Measurements from ENCODE around the gene CIB4. TPM values are rescaled to one million over a fixed set of nuclear protein-coding genes. Genes with fewer than 3 reads are reported as not detected.

The CIB4 gene
- total RNA-seq, 1 donor from 2014 or later = not detected

GRCh38 chr2:26627350-26628105 lies 13.6 kb downstream of the CIB4 start:
- DNase-seq (ENCODE audit: extremely low read depth, low read depth, low spot score) = no peak

DNA sequence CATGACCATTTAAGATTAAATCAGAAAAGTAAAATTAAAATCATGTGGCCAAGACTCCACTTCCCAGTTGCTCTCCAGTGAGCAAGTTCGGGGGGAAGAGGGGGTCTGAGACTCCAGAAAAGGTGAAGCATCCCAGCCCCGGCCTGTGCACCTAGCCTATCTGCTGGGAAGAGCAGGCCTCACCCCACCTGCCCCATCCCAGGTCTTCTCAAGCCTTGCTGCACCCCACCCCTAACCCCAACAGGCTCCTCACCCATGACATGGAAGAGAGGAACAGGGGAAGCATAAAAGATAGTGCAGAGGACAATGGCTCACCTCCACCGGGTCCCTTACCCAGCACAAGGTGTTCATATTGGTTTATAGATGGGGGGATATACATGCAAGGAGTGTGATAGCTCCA lies 14.6 kb downstream of the CIB4 start:
- no peak for DNase-seq (ENCODE audit: extremely low read depth, low read depth, low spot score)

DNA sequence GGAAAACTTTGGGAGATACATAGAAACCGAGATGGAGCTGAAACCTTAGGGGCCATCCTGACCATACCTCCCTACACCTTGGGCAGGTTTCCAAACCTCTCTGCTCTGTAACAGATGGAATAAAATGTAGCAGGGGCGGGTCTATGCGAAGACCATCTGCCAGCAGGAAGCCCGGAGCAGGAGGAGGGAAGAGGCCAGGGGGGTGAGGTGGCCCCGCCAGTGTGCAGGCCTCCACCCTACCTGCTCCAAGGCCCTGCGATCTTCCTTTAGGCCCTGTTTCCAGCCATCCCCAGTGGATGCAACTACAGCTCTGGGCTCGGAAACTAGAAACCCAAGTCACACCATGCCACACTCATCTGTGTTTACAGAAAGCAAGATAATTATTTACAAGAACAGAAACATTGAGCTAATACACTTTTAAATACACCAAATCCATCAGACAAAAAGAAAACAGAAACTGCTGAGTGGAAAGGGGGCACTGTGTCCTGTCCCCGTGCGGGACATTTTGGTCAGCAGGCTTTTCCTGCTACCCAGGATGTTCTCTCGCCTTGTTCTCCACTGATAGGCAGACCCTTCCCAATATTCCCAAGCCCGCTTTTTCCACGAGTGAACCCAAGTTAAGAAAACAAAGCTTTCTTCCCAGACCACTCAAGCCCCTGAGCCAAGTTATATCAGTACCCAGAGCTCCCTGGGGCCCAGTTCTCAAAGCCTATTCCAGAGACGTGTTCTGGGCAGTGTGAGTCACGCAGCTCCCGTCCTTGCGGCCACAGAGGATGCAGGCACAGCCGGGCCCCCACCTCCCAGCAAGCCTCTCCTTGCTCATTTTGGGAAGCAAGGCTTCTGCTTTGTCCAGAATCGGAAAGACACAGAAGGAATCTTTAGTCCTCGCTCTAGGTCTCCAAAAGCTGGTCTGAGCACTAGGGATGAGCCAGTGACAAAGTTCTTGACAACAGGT lies 17.3 kb downstream of the CIB4 start:
- DNase-seq (ENCODE audit: extremely low read depth, low read depth, low spot score) = no peak

DNA sequence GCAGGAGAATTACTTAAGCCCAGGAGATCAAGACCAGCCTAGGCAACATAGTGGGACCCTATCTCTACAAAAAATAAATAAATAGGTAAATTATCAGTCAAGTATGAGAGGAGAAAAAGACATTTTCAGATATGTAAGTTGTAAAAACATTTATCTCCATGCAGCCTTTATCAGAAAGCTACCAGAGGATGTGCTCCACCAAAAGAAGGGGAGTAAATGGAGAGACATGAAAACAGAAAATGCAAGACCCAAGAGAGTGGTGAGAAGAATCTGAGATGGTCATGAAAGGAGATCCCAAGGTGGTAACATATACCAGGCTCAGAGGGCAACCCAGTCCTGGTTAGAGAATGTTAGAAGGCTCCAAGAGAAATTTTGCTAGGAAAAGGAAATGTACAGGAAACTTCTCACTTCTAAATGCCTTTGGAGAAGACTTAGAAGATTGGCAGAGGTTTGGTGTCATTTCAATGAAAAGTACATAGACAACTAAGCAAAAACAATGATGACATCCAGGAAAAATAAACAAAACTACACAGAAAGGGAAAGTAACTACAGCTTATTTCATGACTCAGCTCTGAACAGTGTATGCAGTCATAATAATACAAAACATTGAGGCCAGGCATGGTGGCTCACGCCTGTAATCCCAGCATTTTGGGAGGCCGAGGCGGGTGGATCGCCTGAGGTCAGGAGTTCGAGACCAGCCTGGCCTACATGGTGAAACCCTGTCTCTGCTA lies 19.5 kb downstream of the CIB4 start:
- DNase-seq (ENCODE audit: extremely low read depth, low read depth, low spot score) = no peak

- DNase-seq (ENCODE audit: extremely low read depth, low read depth, low spot score) = no peak
Measured at GRCh38 chr2:26620031-26620605, 21.0 kb downstream of the CIB4 start.

- no peak for DNase-seq (ENCODE audit: extremely low read depth, low read depth, low spot score)
Measured at GRCh38 chr2:26619521-26619951, 21.6 kb downstream of the CIB4 start.

DNA sequence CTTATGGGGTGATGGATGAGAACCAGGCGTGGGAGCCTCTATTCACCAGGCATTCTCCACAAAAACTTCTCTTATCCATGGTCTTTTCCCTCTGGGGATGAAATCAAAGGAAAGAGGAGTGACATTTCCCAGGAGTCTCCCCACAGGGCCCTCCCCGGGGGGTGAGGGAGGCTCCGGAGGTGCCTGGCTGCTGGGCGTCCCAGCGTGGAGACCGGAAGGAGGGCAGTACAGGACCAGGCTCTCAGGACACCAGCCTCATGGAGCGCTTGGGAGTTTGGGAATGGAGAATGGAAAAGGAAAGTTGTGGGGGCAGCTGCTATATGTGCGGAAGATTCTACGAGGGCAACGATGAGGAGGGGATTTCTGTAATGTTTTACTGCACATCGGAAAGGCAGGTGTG lies 22.1 kb downstream of the CIB4 start:
- no peak for DNase-seq (ENCODE audit: extremely low read depth, low read depth, low spot score)

- no peak for DNase-seq (ENCODE audit: extremely low read depth, low read depth, low spot score)
Measured at GRCh38 chr2:26618611-26619010, 22.6 kb downstream of the CIB4 start.

GRCh38 chr2:26617588-26618083 lies 23.5 kb downstream of the CIB4 start:
- DNase-seq (ENCODE audit: extremely low read depth, low read depth, low spot score) = no peak

DNA sequence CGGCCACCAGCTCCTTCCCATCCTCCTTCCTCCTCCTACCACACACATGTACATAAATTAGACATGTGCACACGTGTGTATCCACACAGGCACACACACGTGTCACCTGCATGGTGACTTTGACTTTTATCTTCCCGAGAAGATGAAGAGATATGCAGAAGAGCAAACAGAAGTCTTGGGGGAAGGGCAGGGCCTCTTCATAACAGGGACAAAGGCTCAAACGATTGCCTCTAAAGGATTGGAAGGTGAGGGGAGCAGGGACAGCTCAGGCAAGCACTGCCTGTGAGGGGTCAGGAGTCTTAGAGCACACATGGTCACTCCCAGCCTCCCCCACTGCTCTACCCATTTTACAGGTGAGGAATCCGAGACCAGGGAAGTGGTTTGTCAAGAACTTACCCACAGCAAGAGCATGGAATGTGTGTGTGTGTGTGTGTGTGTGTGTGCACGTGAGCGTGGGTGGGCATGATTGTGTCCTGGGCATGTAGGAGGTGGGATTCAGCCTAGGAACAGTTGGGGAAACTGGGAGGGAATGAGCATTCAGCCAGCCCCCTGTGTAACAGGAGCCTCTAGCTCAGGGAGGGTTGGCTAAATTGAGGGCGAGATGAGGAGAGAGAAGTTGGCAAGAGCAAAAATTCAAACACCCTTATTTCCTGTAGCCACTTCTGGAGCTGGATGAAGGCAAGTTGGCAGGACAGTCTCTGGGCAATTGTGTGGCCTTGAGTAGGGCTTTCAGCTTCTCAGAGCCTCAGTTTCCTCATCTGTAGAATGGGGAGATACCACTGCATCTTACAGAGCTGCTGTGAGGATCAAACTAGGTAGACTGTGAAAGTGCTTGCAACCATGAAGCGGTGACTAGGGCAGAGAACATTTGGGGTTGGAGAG lies 24.2 kb downstream of the CIB4 start:
- no peak for DNase-seq (ENCODE audit: extremely low read depth, low read depth, low spot score)

GRCh38 chr2:26615860-26616705 lies 25.1 kb downstream of the CIB4 start:
- DNase-seq (ENCODE audit: extremely low read depth, low read depth, low spot score) = no peak

- no peak for DNase-seq (ENCODE audit: extremely low read depth, low read depth, low spot score)
Measured at GRCh38 chr2:26615336-26615859, 25.8 kb downstream of the CIB4 start.

GRCh38 chr2:26614216-26615138 lies 26.7 kb downstream of the CIB4 start:
- no peak for DNase-seq (ENCODE audit: extremely low read depth, low read depth, low spot score)

DNA sequence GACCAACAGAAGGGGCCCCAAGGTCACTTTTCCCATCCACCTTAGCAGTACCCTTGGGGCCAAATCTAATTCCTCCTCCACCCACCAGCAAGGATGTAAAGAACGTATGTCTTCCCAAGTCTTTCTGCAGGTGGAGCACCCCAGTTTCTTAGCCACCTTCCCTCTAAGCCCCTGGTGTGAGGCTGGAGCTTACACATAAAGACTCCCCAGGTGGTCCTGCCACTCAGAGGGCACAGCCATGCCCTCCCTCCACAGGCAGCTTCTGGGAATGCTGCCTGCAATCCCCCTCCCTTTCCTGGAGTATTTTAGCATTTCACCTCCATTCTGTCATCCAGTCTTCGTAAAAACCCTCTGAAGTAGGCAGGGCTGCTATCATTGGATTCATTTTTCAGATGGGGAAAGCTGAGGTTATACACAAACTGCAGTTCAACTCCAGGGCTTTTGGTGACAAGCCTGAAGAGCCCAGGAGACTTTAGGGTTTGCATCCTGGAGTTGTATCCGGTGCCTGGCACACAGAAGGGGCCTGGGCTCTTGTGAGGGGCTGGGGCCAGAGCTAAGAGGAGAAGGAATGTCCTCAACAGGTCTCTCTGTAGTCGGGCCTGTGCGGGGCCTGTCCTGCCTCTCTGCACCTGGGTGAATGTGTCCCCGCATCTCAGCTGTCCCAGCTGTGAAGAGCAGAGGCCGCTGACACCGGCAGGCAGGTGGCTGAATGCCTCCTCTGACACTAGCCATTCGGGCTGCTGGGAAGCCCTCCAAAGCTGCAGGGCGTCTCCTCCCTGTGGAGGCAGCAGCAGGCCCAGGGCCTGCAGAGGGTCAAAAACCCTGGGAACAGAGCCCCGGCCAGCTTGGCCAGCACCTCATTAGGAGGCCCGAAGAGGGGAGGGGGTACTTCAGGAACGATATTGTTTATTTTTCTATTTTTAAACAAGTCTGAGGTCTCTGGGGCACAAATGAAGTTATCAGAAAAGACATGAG lies 27.6 kb downstream of the CIB4 start:
- DNase-seq (ENCODE audit: extremely low read depth, low read depth, low spot score) = no peak

DNA sequence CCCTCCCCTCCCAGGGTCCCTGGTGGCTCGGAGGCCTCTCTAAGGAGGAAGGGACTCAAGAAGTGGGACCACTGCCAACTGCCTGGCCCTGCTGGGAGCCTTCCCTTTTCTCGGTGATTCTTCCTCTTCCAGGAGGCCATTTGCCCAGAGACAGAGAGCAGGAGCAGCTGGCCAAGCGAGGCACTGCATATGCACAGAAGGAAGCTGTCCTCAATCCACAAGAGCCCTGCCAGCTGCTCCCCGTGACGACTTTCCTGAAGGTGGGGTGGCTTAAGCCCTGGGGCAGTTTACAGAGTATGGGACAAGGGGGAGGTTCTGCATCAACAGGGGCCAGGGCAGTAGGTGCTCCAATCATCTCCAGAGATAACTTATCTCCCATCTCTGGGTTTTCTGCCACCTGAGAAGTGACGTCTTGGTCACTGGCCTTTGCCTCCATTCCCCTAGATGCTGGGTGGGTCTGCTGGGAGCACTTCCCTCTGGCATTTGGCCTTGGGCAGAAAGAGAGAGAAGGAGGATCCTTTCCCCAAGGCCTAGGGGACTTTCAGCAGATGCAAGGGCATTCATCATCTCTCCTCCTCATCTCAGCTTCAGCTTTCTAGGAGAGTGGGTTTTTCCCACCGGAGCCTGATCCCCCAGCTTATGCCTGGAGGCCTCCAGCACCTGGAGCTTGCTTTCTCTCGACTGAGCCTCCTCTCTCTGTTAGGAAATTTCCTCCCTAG lies 28.5 kb downstream of the CIB4 start:
- no peak for DNase-seq (ENCODE audit: extremely low read depth, low read depth, low spot score)

- no peak for DNase-seq (ENCODE audit: extremely low read depth, low read depth, low spot score)
Measured at GRCh38 chr2:26612034-26612433, 29.1 kb downstream of the CIB4 start.
